Astrocyte of the spinal cord (primary cell): ENCODE data around the gene TMEM132D.

ENCODE experiments used
- DNase-seq: peaks from one replicate; pipeline ENCODE4 v3.0.0; 2011; ENCODE audit warnings: low read depth, low spot score
- H3K4me3 ChIP-seq: 2 replicates; pipeline ENCODE4 v1.5.1; 2011; ENCODE audit warnings: low read depth, mild to moderate bottlenecking, low read length, moderate library complexity
- CTCF ChIP-seq: IDR thresholded peaks from 2 replicates; pipeline ENCODE4 v1.5.1; 2012; ENCODE audit warnings: low read depth, mild to moderate bottlenecking, low read length, inconsistent platforms
- in situ Hi-C: cut with HindIII; loops from 2 replicates; pipeline ENCODE4 v1.10.0; 2017; ENCODE audit warnings: low sequenced_read_pairs

Gene TMEM132D

GRCh38 chr12:129036135-129036534 is 867.7 kb downstream of the TMEM132D start:
- H3K4me3 ChIP-seq: no peak overlapping the region
- DNase-seq: no peak
- in situ Hi-C loops: no loop called here
- TF ChIP-seq CTCF: no peak

GRCh38 chr12:129034558-129035289 is 869.1 kb downstream of the TMEM132D start:
- no peak for DNase-seq
- TF ChIP-seq CTCF: no peak

GRCh38 chr12:129028844-129029243 is 875.0 kb downstream of the TMEM132D start:
- TF ChIP-seq CTCF: no peak
- no peak for DNase-seq
- H3K4me3 ChIP-seq: no peak overlapping the region
- in situ Hi-C loops: no loop called here

More at GRCh38 chr12:129034558-129035289, 869.1 kb downstream of the TMEM132D start:
- in situ Hi-C loops: no loop called here
- H3K4me3 ChIP-seq: no peak overlapping the region

GRCh38 chr12:129025055-129025454 is 878.8 kb downstream of the TMEM132D start:
- DNase-seq: no peak
- in situ Hi-C loops: no loop called here
- TF ChIP-seq CTCF: no peak
- no peak overlapping the region for H3K4me3 ChIP-seq
